ENCODE measurements around the gene AGFG2. TPM values are rescaled to one million over a fixed set of nuclear protein-coding genes. Genes with fewer than 3 reads are reported as not detected.

Gene AGFG2
- total and polyA plus RNA-seq, 4 donors: 6.4 to 29.2 (median 21.5) TPM

- H3K36me3 ChIP-seq (ENCODE audit: control insufficient read depth in 1 of 2, insufficient read depth in 2 of 2, low read length in 1 of 2): peaks cover 0 to 3% of the 10 kb centered on the region in 2 donors
- H3K4me1 ChIP-seq (ENCODE audit: control insufficient read depth in 1 of 2, insufficient read depth in 2 of 2, low read length in 2 of 2): no peaks in the 10 kb centered on the region
- peak; percentile 34 to 47 for DNase-seq
- no peak overlapping the region for H3K27ac ChIP-seq (ENCODE audit: low read depth in 1 of 2, low read length in 2 of 2)
- no peak for ATAC-seq (ENCODE audit: low FRiP score)
- intact Hi-C loops (cut with DNase I): no loop called here
- H3K27me3 ChIP-seq (ENCODE audit: control insufficient read depth in 1 of 2, insufficient read depth in 2 of 2, low read length in 1 of 2): no peaks in the 10 kb centered on the region
- WGBS, 2 donors: 82 to 86% methylated on average over 6 of the region's 6 CpGs
- H3K4me3 ChIP-seq (ENCODE audit: low read length in 2 of 2): no peak overlapping the region
- no peaks in the 10 kb centered on the region for H3K9me3 ChIP-seq (ENCODE audit: control insufficient read depth, low read length)
Observed at GRCh38 chr7:100566018-100566531, 27.1 kb downstream of the AGFG2 start.

- DNase-seq (peak in 1 of 2 donors; percentile 44), ATAC-seq (ENCODE audit: low FRiP score) (no peak)
- no peak overlapping the region for H3K27ac ChIP-seq (ENCODE audit: low read depth in 1 of 2, low read length in 2 of 2)
- no peak overlapping the region for H3K4me3 ChIP-seq (ENCODE audit: low read length in 2 of 2)
- no peaks in the 10 kb centered on the region for H3K9me3 ChIP-seq (ENCODE audit: control insufficient read depth, low read length)
- no peaks in the 10 kb centered on the region for H3K27me3 ChIP-seq (ENCODE audit: control insufficient read depth in 1 of 2, insufficient read depth in 2 of 2, low read length in 1 of 2)
- WGBS, 2 donors: 71 to 78% methylated on average over 12 of the region's 12 CpGs
- intact Hi-C loops (cut with DNase I): no loop called here
- no peaks in the 10 kb centered on the region for H3K4me1 ChIP-seq (ENCODE audit: control insufficient read depth in 1 of 2, insufficient read depth in 2 of 2, low read length in 2 of 2)
- peaks cover 0 to 3% of the 10 kb centered on the region in 2 donors for H3K36me3 ChIP-seq (ENCODE audit: control insufficient read depth in 1 of 2, insufficient read depth in 2 of 2, low read length in 1 of 2)
Observed at GRCh38 chr7:100567031-100567730, 28.2 kb downstream of the AGFG2 start.

- 42 to 53% methylated on average over 3 of the region's 3 CpGs for WGBS, 2 donors
- DNase-seq: no peak
- H3K9me3 ChIP-seq (ENCODE audit: control insufficient read depth, low read length): no peaks in the 10 kb centered on the region
- H3K4me1 ChIP-seq (ENCODE audit: control insufficient read depth in 1 of 2, insufficient read depth in 2 of 2, low read length in 2 of 2): no peaks in the 10 kb centered on the region
- no peaks in the 10 kb centered on the region for H3K27me3 ChIP-seq (ENCODE audit: control insufficient read depth in 1 of 2, insufficient read depth in 2 of 2, low read length in 1 of 2)
- intact Hi-C loops (cut with DNase I): no loop called here
- ATAC-seq (ENCODE audit: low FRiP score): no peak
- no peak overlapping the region for H3K4me3 ChIP-seq (ENCODE audit: low read length in 2 of 2)
- peaks cover 0 to 2% of the 10 kb centered on the region in 2 donors for H3K36me3 ChIP-seq (ENCODE audit: control insufficient read depth in 1 of 2, insufficient read depth in 2 of 2, low read length in 1 of 2)
- no peak overlapping the region for H3K27ac ChIP-seq (ENCODE audit: low read depth in 1 of 2, low read length in 2 of 2)
Observed at GRCh38 chr7:100567751-100568175, 28.8 kb downstream of the AGFG2 start.

GRCh38 chr7:100568176-100568895 lies 29.3 kb downstream of the AGFG2 start:
- Histone ChIP-seq H3K4me3 (ENCODE audit: low read length in 2 of 2) (no peak overlapping the region), H3K9me3 (ENCODE audit: control insufficient read depth, low read length) (no peaks in the 10 kb centered on the region), H3K27me3 (ENCODE audit: control insufficient read depth in 1 of 2, insufficient read depth in 2 of 2, low read length in 1 of 2) (no peaks in the 10 kb centered on the region), H3K4me1 (ENCODE audit: control insufficient read depth in 1 of 2, insufficient read depth in 2 of 2, low read length in 2 of 2) (no peaks in the 10 kb centered on the region), H3K36me3 (ENCODE audit: control insufficient read depth in 1 of 2, insufficient read depth in 2 of 2, low read length in 1 of 2) (no peaks in the 10 kb centered on the region), H3K27ac (ENCODE audit: low read depth in 1 of 2, low read length in 2 of 2) (no peak overlapping the region)
- DNase-seq: peak in 1 of 2 donors; percentile 43
- intact Hi-C loops (cut with DNase I): no loop called here
- no peak for ATAC-seq (ENCODE audit: low FRiP score)
- WGBS, 2 donors: 80 to 88% methylated on average over 9 to 11 of the region's 11 CpGs

- intact Hi-C loops (cut with DNase I): no loop called here
- peak; percentile 71 to 86 for DNase-seq
- Histone ChIP-seq H3K4me1 (ENCODE audit: control insufficient read depth in 1 of 2, insufficient read depth in 2 of 2, low read length in 2 of 2) (no peaks in the 10 kb centered on the region), H3K9me3 (ENCODE audit: control insufficient read depth, low read length) (no peaks in the 10 kb centered on the region), H3K4me3 (ENCODE audit: low read length in 2 of 2) (no peak overlapping the region), H3K27ac (ENCODE audit: low read depth in 1 of 2, low read length in 2 of 2) (no peak overlapping the region), H3K27me3 (ENCODE audit: control insufficient read depth in 1 of 2, insufficient read depth in 2 of 2, low read length in 1 of 2) (no peaks in the 10 kb centered on the region), H3K36me3 (ENCODE audit: control insufficient read depth in 1 of 2, insufficient read depth in 2 of 2, low read length in 1 of 2) (no peaks in the 10 kb centered on the region)
- 23 to 25% methylated on average over 36 of the region's 36 CpGs for WGBS, 2 donors
- ATAC-seq (ENCODE audit: low FRiP score): peak; percentile 43
Observed at GRCh38 chr7:100568896-100569844, 30.2 kb downstream of the AGFG2 start.

- 70 to 71% methylated on average over 26 of the region's 26 CpGs for WGBS, 2 donors
- no peaks in the 10 kb centered on the region for H3K36me3 ChIP-seq (ENCODE audit: control insufficient read depth in 1 of 2, insufficient read depth in 2 of 2, low read length in 1 of 2)
- intact Hi-C loops (cut with DNase I): no loop called here
- DNase-seq: peak in 1 of 2 donors; percentile 45
- no peaks in the 10 kb centered on the region for H3K9me3 ChIP-seq (ENCODE audit: control insufficient read depth, low read length)
- ATAC-seq (ENCODE audit: low FRiP score): no peak
- no peak overlapping the region for H3K4me3 ChIP-seq (ENCODE audit: low read length in 2 of 2)
- no peaks in the 10 kb centered on the region for H3K27me3 ChIP-seq (ENCODE audit: control insufficient read depth in 1 of 2, insufficient read depth in 2 of 2, low read length in 1 of 2)
- H3K27ac ChIP-seq (ENCODE audit: low read depth in 1 of 2, low read length in 2 of 2): no peak overlapping the region
- H3K4me1 ChIP-seq (ENCODE audit: control insufficient read depth in 1 of 2, insufficient read depth in 2 of 2, low read length in 2 of 2): no peaks in the 10 kb centered on the region
Observed at GRCh38 chr7:100570954-100571828, 32.2 kb downstream of the AGFG2 start.

- H3K36me3 ChIP-seq (ENCODE audit: control insufficient read depth in 1 of 2, insufficient read depth in 2 of 2, low read length in 1 of 2): peaks cover 0 to 2% of the 10 kb centered on the region in 2 donors
Observed at GRCh38 chr7:100571829-100572116, 32.8 kb downstream of the AGFG2 start.

More at GRCh38 chr7:100571829-100572116, 32.8 kb downstream of the AGFG2 start:
- no peak for ATAC-seq (ENCODE audit: low FRiP score)
- Histone ChIP-seq H3K27me3 (ENCODE audit: control insufficient read depth in 1 of 2, insufficient read depth in 2 of 2, low read length in 1 of 2) (no peaks in the 10 kb centered on the region), H3K27ac (ENCODE audit: low read depth in 1 of 2, low read length in 2 of 2) (no peak overlapping the region), H3K4me3 (ENCODE audit: low read length in 2 of 2) (no peak overlapping the region), H3K9me3 (ENCODE audit: control insufficient read depth, low read length) (no peaks in the 10 kb centered on the region), H3K4me1 (ENCODE audit: control insufficient read depth in 1 of 2, insufficient read depth in 2 of 2, low read length in 2 of 2) (no peaks in the 10 kb centered on the region)
- DNase-seq: no peak
- intact Hi-C loops (cut with DNase I): no loop called here
- 91 to 99% methylated on average over 2 of the region's 2 CpGs for WGBS, 2 donors

Data from aorta (tissue), 5 donors.